Epidermal melanocyte (primary cell): Measurements from ENCODE around the gene BLOC1S1.

Source experiments
- DNase-seq: peaks from one replicate; pipeline ENCODE4 v3.0.0; 2011; ENCODE audit warnings: low spot score; ENCODE audit not compliant: insufficient read length

BLOC1S1 gene

GRCh38 chr12:55694188-55694515 lies 21.7 kb upstream of the BLOC1S1 start:
- DNase-seq, result no peak

DNA sequence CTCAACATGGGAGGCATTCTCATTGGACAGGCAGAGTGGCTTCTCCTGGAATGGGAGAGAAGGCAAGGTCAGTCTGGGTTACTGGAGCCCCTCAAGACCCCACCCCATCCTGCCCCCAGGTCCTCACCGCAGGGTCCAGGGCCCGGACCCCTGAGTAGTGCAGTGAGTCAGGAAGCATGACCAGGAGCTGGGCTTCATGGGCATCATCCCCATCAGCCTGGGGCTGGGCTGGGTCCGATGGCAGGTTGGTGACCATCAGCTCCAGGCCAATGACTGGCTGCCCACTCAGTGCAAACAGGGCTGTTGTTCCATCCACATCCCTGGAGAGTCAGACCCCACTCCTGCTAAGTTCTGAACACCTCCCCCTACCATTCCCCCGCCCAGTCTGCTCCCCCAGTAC lies 21.2 kb upstream of the BLOC1S1 start:
- no peak for DNase-seq

DNA sequence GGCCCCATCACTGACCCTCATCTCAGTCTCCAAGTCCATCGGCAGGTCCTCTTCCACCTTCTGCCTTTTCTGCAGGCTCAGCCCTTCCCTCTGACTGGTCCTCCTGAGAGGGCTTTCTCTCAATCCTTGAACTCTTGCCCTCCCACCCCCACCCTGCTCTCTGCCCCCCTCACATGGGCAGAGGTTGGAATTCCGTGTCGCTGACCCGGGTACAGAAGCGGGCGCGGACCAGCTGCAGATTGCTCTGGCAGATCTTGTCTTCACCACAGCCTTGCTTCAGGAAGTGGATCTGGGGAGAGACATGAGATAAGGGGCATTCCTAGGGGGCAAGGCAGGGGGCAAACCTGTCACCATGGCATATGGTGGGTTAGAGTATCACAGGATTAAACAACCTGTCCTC lies 20.5 kb upstream of the BLOC1S1 start:
- DNase-seq, result no peak

DNA sequence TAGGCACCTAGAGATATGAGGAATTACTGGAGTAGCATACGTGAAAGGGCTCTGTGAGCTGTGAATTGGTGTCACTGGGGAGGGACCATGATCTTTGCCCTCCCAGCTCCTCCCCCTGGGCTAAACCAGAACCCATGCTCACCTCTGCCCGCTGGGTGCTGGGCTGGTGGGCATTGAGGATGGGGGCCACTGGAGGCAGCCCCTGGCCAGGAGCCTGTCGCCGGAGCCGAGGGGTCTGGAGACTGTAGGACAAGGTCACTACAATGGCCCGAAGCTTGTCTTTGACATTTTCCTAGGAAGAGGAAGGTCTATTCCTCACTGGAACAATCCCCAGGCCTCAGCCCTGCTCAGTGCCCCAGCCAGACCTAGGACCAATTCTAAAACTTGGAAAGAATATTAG lies 19.7 kb upstream of the BLOC1S1 start:
- no peak for DNase-seq

- DNase-seq, result no peak
These were observed 18.9 kb upstream of the BLOC1S1 start for GRCh38 chr12:55696796-55697462.

DNA sequence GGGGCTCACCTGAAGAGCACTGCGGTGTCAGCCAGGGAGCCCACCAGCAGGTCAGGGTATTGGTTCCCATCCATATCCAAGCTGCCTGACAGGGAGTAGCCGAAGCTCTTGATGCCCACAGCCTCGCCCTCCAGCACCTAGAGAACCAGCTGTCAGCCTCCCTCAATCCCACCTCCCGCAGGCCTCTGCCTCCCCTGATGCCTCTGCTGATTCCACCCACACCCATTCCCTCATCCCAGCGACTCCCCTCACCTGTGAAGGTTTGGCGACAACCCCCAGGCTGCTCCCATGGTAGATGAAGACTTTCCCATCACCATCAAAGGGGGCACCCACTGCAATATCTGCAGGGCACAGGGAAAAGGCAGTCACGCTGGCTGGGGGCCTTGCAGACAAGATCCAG lies 18.2 kb upstream of the BLOC1S1 start:
- no peak for DNase-seq

DNA sequence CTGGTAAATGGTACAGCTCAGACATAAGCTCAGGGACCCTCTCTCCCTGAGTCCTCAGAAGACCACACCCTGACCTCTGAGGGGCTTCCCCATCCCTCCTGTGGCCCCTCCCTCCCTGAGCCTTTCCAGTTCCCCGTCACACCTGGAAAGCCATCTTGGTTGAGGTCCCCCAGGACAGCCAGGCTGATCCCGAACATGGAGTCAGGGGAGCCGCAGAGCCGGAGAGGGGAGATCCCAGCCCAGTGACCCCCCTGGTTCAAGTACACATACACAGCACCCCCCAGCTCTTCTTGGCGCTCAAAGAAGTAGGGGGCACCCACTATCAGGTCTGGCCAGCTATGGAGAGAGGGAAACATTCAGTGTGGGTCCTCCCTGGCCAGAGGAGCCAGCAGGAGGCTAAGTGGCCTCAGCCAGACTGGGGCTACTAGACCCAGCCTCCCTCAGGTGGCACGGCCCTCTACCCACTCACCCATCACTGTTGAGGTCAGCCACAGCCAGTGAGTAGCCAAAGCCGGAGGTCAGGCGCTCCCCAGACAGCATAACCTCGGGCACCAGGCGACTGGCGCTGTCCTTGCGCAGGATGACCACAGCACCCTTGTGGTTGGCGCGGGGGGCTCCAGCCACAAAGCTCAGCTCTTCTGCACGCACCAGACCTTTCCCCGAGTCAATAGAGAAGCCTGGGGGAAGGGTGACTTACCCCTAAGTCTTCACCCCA lies 17.4 kb upstream of the BLOC1S1 start:
- no peak for DNase-seq

DNA sequence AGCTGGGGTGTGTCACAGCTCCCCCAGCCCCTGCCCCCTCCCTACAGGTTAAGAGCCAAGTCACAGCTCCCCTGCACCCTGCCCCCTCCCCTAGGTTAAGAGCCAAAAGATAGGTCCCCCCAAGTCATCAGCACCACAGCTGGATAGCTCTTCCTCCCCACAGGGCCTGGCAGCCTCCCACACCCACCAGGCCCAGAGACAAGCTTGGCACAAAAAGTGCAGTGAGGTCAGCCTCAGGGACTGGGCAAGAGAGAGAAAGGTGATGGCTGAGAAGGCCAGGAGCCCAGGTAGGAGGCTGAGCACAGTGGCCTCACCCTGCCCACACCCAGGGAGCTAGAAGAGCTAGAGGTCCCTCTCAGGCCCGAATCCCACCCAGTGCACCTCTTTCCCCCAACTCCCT lies 16.9 kb upstream of the BLOC1S1 start:
- no peak for DNase-seq

DNA sequence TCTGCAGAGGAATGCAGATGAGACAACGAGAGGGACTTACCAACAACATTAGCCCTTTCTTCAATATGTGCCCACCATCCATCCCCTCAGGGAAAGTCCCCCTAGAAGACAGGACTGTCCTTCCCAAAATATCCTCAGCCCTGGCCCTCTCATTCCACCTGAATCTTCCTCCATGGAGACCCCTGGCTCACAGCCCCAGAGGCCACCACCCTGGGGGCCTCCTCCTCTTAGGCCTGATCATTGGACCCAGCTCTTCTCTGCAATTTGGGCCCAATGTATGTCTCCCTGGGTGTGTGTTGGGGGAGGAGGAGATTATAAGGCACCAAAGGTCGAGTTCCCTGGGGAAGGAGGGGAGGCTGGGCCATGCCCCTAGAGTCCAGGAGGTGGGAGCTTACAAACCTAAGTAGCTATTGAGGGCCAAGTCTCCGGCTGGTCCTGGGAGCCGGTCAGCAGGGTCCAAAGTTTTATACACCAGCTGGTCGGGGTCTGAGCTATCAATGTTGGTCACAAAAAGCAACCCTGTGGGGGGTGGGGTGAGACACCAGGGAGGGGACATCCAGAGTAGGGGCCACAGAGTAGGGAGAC lies 16.3 kb upstream of the BLOC1S1 start:
- no peak for DNase-seq

DNA sequence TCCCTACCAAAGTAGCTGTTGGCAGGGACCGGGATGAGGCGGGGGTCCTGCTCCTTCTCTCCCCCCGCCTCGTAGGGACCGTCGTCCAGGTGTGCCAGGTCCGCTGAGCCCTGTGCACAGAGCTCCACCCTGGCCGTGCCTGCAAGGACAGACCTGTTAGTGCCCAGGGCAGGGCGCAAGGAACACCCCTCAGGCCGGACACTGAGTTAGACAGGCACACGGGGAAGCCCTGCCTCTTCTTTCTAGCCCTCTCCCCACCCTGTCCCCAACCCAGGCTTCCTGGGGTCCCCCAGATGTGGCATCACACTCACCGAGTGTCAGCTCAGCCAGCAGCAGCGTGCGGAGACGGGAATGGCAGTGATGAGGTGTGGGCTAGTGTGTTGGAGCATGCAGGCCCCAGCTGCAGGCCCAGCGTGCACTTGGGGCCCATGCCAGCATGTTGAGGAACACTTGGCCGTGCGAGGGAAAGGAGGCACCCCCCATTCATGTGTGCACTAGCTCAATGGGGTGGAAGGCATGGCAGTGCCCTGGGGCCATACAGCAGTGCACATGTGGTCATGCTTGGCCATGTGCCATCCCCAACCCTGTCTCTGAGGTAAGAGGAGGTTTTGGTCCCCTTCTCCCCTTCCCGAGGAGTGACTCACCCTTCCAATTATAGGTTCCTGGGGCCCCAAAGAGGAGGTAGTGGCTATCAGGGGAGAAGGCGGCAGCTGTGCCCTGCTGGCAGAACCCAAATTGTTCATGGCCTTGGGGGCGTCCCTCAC lies 15.4 kb upstream of the BLOC1S1 start:
- no peak for DNase-seq

DNA sequence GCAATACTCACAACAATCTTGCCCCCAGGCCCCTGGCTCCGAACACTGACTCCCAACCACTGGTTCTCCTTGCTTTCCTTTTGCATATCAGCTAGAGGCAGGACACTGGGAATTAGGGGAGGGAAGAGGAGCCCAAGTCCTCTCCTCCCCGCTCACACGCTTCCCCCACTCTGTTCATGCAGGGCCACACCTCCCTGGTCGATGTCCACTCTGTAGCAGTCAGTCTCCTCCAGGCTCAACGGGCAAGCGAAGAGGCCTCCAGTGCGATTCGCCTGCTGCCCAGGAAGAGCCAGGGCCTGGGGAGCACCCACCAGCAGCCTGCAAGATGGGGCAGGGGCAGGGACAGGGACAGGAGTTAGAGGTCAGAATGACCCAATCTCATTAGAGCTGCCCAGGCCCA lies 13.0 kb upstream of the BLOC1S1 start:
- no peak for DNase-seq

- no peak for DNase-seq
These were observed 12.6 kb upstream of the BLOC1S1 start for GRCh38 chr12:55703288-55703687.

GRCh38 chr12:55703901-55704761 lies 11.7 kb upstream of the BLOC1S1 start:
- no peak for DNase-seq

- no peak for DNase-seq
These were observed 10.8 kb upstream of the BLOC1S1 start for GRCh38 chr12:55704824-55705718.

DNA sequence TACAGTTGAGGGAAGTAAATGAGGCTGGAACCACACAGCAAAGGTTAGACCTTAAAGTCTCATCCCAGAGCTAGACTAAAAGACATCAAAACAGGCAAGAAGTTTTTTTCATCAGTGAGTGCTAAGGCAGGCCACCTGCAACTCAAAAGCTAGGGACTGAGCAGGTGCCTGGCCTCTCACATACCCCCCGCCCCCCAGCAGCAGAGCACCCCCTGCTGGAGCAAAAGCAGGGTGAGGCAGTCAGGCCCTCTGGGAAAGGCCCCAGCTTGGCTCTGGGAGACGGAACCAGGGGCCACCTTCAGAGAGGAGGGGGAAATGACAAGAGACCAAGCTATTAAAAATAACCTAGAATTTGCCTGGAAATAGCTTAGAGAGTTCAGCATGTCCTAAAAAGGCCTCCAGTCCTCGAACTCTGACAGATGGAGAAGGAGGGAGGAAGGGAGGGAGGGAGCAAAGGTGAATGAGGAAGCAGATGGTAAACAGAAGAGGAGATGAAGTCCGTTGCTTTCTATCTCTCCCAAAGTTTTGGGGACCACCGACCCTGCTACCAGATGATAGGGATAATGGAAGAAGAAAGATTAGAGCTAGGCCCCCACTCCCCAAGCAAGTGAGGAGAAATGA lies 10.0 kb upstream of the BLOC1S1 start:
- DNase-seq, result no peak

GRCh38 chr12:55706568-55707218 lies 9.2 kb upstream of the BLOC1S1 start:
- DNase-seq, result no peak

GRCh38 chr12:55707219-55707671 lies 8.6 kb upstream of the BLOC1S1 start:
- DNase-seq, result no peak

DNA sequence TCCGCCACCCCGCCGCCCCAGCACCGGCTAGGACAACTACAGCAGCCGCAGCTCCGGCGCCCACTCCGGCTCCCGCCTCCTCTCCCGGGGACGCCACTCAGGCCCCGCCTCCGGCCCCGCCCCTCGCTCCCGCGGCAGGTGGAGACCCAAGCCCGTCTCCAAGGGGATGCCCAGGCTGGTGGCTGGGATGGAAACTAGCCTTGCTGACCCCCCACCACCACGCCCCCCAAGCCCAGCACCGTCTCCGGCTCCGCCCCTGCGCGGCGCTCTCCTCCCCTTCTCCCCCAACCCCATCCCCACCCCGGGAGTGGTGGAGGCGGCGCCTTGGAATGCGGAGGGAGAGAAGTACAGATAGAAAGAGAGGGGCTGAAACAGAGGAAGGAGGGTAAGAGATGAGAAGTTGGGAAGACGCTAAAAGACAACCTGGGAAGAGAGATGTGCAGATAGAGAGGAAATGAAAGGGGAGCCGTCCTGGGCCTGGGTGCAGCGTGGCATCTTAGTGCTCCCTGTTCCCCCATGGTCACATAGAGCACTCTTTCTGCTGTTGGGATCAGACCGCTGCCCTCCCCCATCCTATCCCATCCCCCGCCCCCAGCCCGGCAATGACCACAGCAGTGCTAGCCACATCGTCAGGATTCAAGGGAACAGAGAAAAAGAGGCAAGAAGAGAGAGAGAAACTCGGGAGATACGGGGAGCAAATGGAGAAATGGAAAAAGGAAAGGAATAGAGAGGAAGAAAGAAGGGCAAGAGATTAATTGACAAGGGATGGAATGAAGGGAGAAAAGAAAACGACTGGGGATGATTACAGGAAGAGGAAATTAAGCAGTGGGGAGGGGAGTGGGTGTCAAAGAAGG lies 7.8 kb upstream of the BLOC1S1 start, which contains the start of gene ITGA7:
Gene ITGA7, minus strand, starts transcription at position 64 of the 854 bp plus-strand sequence. CDS start 222 bp downstream, outside the sequence.
- DNase-seq, result peak; percentile 58
